ENCODE data around the gene IL19.
"Not testable (repeated sequence)": the region's sequence is repeated elsewhere in the genome, so short reads cannot be mapped to it uniquely, and the experiment has no call there.

Gene IL19

GRCh38 chr1:206778031-206778430, 7.5 kb downstream of the IL19 start:
- DNase-seq, result peak; percentile 61 to 63

GRCh38 chr1:206778911-206779310, 8.3 kb downstream of the IL19 start:
- DNase-seq, result not testable (repeated sequence)

- peak; percentile 35 to 48 for DNase-seq
These were observed 9.1 kb downstream of the IL19 start for GRCh38 chr1:206779638-206780037.

- DNase-seq, result no peak
These were observed 11.9 kb downstream of the IL19 start for GRCh38 chr1:206782448-206782847.

- DNase-seq, result no peak
These were observed 12.9 kb downstream of the IL19 start for GRCh38 chr1:206783506-206783905.

- DNase-seq, result no peak
These were observed 13.9 kb downstream of the IL19 start for GRCh38 chr1:206784471-206784903.

- peak; percentile 52 to 67 for DNase-seq
These were observed 14.7 kb downstream of the IL19 start for GRCh38 chr1:206785182-206785765.

GRCh38 chr1:206786212-206786886, 15.8 kb downstream of the IL19 start:
- DNase-seq, result no peak

GRCh38 chr1:206787891-206788290, 17.3 kb downstream of the IL19 start:
- peak; percentile 56 to 86 for DNase-seq

GRCh38 chr1:206788487-206789050, 18.0 kb downstream of the IL19 start:
- no peak for DNase-seq

- DNase-seq, result no peak
These were observed 20.1 kb downstream of the IL19 start for GRCh38 chr1:206790502-206791250.

GRCh38 chr1:206792939-206793607, 22.5 kb downstream of the IL19 start:
- DNase-seq, result peak; percentile 72 to 73

GRCh38 chr1:206793620-206794019, 23.0 kb downstream of the IL19 start:
- DNase-seq, result no peak

- DNase-seq, result no peak
These were observed 23.8 kb downstream of the IL19 start for GRCh38 chr1:206794294-206794908.

GRCh38 chr1:206796116-206796515, 25.5 kb downstream of the IL19 start:
- DNase-seq, result no peak

- DNase-seq, result peak; percentile 45 to 52
These were observed 26.4 kb downstream of the IL19 start for GRCh38 chr1:206796981-206797402.

- no peak for DNase-seq
These were observed 27.2 kb downstream of the IL19 start for GRCh38 chr1:206797534-206798383.

GRCh38 chr1:206798384-206798996, 27.9 kb downstream of the IL19 start:
- DNase-seq, result no peak

- no peak for DNase-seq
These were observed 28.7 kb downstream of the IL19 start for GRCh38 chr1:206799311-206799710.

GRCh38 chr1:206800411-206800810, 29.8 kb downstream of the IL19 start:
- DNase-seq, result no peak

GRCh38 chr1:206800891-206801290, 30.3 kb downstream of the IL19 start:
- DNase-seq, result peak; percentile 32 to 60

All from inflammatory macrophage treated with lipopolysaccharide for 1 hour (primary cell).